Epithelial cell of esophagus (primary cell): Measurements from ENCODE around the gene HIF1A.

Experiments
- DNase-seq: peaks from one replicate; pipeline ENCODE4 v3.0.0; 2010; ENCODE audit warnings: low read depth
- H3K4me3 ChIP-seq: 2 replicates; pipeline ENCODE4 v1.5.1; 2011; ENCODE audit warnings: mild to moderate bottlenecking, low read length, control low read depth
- TF ChIP-seq, protein P1 (sequence below): IDR thresholded peaks from 2 replicates; pipeline ENCODE4 v1.5.1; 2011; ENCODE audit warnings: low read depth, mild to moderate bottlenecking, low read length, control low read depth, inconsistent platforms; ENCODE audit not compliant: insufficient read depth; ENCODE audit errors: missing control alignments

Gene HIF1A

GRCh38 chr14:61661471-61662400, 33.6 kb upstream of the HIF1A start:
- DNase-seq: peak; percentile 36
- H3K4me3 ChIP-seq: no peak overlapping the region
- TF ChIP-seq, protein P1, sequence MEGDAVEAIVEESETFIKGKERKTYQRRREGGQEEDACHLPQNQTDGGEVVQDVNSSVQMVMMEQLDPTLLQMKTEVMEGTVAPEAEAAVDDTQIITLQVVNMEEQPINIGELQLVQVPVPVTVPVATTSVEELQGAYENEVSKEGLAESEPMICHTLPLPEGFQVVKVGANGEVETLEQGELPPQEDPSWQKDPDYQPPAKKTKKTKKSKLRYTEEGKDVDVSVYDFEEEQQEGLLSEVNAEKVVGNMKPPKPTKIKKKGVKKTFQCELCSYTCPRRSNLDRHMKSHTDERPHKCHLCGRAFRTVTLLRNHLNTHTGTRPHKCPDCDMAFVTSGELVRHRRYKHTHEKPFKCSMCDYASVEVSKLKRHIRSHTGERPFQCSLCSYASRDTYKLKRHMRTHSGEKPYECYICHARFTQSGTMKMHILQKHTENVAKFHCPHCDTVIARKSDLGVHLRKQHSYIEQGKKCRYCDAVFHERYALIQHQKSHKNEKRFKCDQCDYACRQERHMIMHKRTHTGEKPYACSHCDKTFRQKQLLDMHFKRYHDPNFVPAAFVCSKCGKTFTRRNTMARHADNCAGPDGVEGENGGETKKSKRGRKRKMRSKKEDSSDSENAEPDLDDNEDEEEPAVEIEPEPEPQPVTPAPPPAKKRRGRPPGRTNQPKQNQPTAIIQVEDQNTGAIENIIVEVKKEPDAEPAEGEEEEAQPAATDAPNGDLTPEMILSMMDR: no peak

GRCh38 chr14:61662437-61663311, 32.6 kb upstream of the HIF1A start:
- no peak overlapping the region for H3K4me3 ChIP-seq
- DNase-seq: peak; percentile 88
- TF ChIP-seq, protein P1: no peak

DNA sequence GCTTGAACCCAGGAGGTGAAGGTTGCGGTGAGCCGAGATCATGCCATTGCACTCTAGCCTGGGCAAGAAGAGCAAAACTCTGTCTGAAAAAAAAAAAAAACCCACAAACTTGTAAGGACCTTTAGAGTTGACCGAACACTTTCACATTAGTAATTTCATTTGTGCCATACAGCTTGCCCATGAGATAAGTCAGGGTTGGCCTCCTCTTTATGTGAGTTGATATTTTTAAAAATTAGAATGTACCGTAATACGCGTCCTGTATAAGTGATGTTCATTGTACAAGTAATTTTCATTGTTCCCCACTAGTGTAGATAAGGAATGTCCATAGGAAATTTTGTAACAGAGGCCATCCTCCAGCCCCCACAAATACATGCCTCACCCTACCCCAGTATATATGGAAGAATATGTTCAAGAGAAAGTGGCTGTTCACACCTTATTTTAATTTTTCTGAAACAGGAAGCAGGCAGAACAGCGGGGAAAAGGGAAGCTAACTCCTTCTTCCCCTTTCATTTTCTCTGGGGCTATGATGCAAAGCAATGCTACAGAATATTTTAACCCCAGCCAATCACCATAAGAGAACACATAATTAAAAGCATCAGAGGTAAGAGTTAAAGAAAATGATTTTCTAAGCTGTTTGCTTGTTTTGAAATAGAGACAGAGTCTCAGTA, 31.9 kb upstream of the HIF1A start:
- no peak overlapping the region for H3K4me3 ChIP-seq
- no peak for DNase-seq
- TF ChIP-seq, protein P1: no peak

DNA sequence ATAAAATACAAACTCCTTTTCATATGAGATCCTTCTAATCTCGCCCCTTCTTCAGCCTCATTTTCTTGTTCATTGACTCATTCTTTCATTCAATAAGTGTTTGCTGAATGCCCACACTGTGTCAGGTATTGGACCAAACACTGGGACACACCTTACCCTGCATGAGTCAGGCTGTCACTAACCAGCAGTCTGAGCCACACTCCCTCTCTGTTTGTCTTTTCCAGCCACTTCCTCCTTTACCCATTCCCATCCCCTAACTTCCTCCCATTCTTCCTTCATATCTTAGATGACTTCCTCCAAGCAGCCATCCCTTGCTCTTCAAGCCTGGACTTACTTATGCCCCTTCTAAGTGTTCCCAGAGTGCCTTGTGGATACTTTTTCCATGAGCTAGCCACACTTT, 27.0 kb upstream of the HIF1A start:
- peak; percentile 82 for DNase-seq
- TF ChIP-seq, protein P1: no peak
- H3K4me3 ChIP-seq: no peak overlapping the region

GRCh38 chr14:61670576-61670975, 24.7 kb upstream of the HIF1A start:
- no peak for DNase-seq
- TF ChIP-seq, protein P1: no peak
- H3K4me3 ChIP-seq: no peak overlapping the region

GRCh38 chr14:61671082-61671481, 24.2 kb upstream of the HIF1A start:
- TF ChIP-seq, protein P1: no peak
- no peak for DNase-seq
- H3K4me3 ChIP-seq: no peak overlapping the region
